SK-N-SH (cell line): ENCODE data around the gene ZMIZ2. TPM values are rescaled to one million over a fixed set of nuclear protein-coding genes. Genes with fewer than 3 reads are reported as not detected.
A peak's percentile ranks its signal among the peaks of the same experiment; 100 is the strongest.

ENCODE experiments used
- CTCF ChIA-PET: fragments of 300-600, 350-600 bp; formaldehyde crosslinking; extraction: SDS; loops from one replicate; lab custom pipeline; 2021; lab: Yijun Ruan, JAX
- POLR2A ChIA-PET: fragments of 350-600 bp; sonication (Branson Sonifier 250); formaldehyde crosslinking; extraction: SDS; loops from one replicate; lab custom pipeline; 2020; ENCODE audit warnings: antibody characterized with exemption, inconsistent platforms; lab: Yijun Ruan, JAX
- DNase-seq: peaks from one replicate; pipeline ENCODE4 v3.0.0; 2012
- H2AFZ ChIP-seq: fragments of 200-600 bp; sonication (generic); 2 replicates; pipeline ENCODE4 v1.8.1; 2016; ENCODE audit warnings: antibody characterized with exemption, mild to moderate bottlenecking, low read depth
- H3F3A ChIP-seq: fragments of 200-600 bp; sonication (generic); replicated peaks from 2 replicates; pipeline ENCODE3; 2016; ENCODE audit warnings: antibody characterized with exemption, mild to moderate bottlenecking; ENCODE audit not compliant: insufficient read depth
- H3K27ac ChIP-seq, 2 experiments: fragments of 200-500 bp in 1 of 2; fragments of 200-600 bp in 1 of 2; sonication (Bioruptor generic) in 1 of 2; sonication (generic), shearing (Covaris generic) in 1 of 2; 2 replicates each; pipeline versions ENCODE4 v1.5.1 to v1.6.1; 2014 to 2016; ENCODE audit warnings: low read depth in 2 of 2, inconsistent platforms in 1 of 2, low read length in 1 of 2, mild to moderate bottlenecking in 1 of 2, mixed read lengths in 1 of 2
- H3K27me3 ChIP-seq: fragments of 200-600 bp; sonication (generic), shearing (Covaris generic); 2 replicates; pipeline ENCODE4 v1.6.1; 2016; ENCODE audit warnings: mixed run types; ENCODE audit not compliant: insufficient read depth
- H3K36me3 ChIP-seq, 2 experiments: fragments of 200-500 bp in 1 of 2; fragments of 200-600 bp in 1 of 2; sonication (Bioruptor generic) in 1 of 2; sonication (generic) in 1 of 2; replicated peaks in 1 of 2; 2 replicates each; pipeline versions ENCODE3 to v1.5.1; 2014 to 2016; ENCODE audit warnings: low read length in 1 of 2, mild to moderate bottlenecking in 1 of 2; ENCODE audit not compliant: insufficient read depth in 2 of 2, control insufficient read depth in 1 of 2
- H3K4me1 ChIP-seq, 2 experiments: fragments of 200-500 bp in 1 of 2; fragments of 200-600 bp in 1 of 2; sonication (Bioruptor generic) in 1 of 2; sonication (generic), shearing (Covaris generic) in 1 of 2; 2 replicates each; pipeline versions ENCODE4 v1.5.1 to v1.6.1; 2014 to 2016; ENCODE audit warnings: low read depth in 1 of 2, low read length in 1 of 2, mixed run types in 1 of 2; ENCODE audit not compliant: insufficient read depth in 2 of 2, control insufficient read depth in 1 of 2
- H3K4me2 ChIP-seq: fragments of 200-600 bp; sonication (generic), shearing (Covaris generic); 2 replicates; pipeline ENCODE4 v1.6.1; 2017; ENCODE audit warnings: mixed run types
- H3K4me3 ChIP-seq, 2 experiments: fragments of 200-500 bp in 1 of 2; fragments of 200-600 bp in 1 of 2; sonication (Bioruptor generic) in 1 of 2; sonication (generic), shearing (Covaris generic) in 1 of 2; 2 replicates each; pipeline versions ENCODE4 v1.5.1 to v1.8.1; 2014 to 2016; ENCODE audit warnings: low read depth in 2 of 2, inconsistent platforms in 1 of 2, low read length in 1 of 2, mild to moderate bottlenecking in 1 of 2, mixed read lengths in 1 of 2, moderate library complexity in 1 of 2
- H3K79me2 ChIP-seq: fragments of 200-600 bp; sonication (generic); 2 replicates; pipeline ENCODE4 v1.8.1; 2017; ENCODE audit warnings: mild to moderate bottlenecking; ENCODE audit not compliant: insufficient read depth
- H3K9ac ChIP-seq: fragments of 200-600 bp; sonication (generic); 2 replicates; pipeline ENCODE4 v1.6.1; 2017; ENCODE audit warnings: mixed run types
- H3K9me2 ChIP-seq: fragments of 200-600 bp; sonication (generic); 2 replicates; pipeline ENCODE4 v1.6.1; 2017; ENCODE audit warnings: mixed run types
- H3K9me3 ChIP-seq: fragments of 200-600 bp; sonication (generic); 2 replicates; pipeline ENCODE4 v1.6.1; 2017; ENCODE audit warnings: mixed run types, mild to moderate bottlenecking, moderate library complexity
- H4K20me1 ChIP-seq: fragments of 200-600 bp; sonication (generic); 2 replicates; pipeline ENCODE4 v1.6.1; 2017; ENCODE audit warnings: mild to moderate bottlenecking, mixed run types; ENCODE audit not compliant: insufficient read depth
- CHD2 ChIP-seq: fragments of 150-350 bp; IDR thresholded peaks from 2 replicates; pipeline ENCODE4 v1.6.1; 2018; ENCODE audit warnings: low read length; ENCODE audit not compliant: partially characterized antibody
- EP300 ChIP-seq, 2 experiments: IDR thresholded peaks; 2 replicates each; pipeline versions ENCODE4 v1.4.0 to v1.6.1; 2012; ENCODE audit warnings: borderline replicate concordance in 1 of 2, low read depth in 1 of 2, low read length in 1 of 2
- FOSL2 ChIP-seq: IDR thresholded peaks from 2 replicates; pipeline ENCODE4 v1.4.0; 2012; ENCODE audit warnings: low read depth, mild to moderate bottlenecking, moderate library complexity, borderline replicate concordance
- FOXJ3 ChIP-seq: sonication (generic); formaldehyde crosslinking; IDR thresholded peaks from 2 replicates; pipeline ENCODE4 v1.5.1; 2020; ENCODE audit warnings: mild to moderate bottlenecking, missing genetic modification reagents
- FOXM1 ChIP-seq: IDR thresholded peaks from 2 replicates; pipeline ENCODE4 v1.4.0; 2012; ENCODE audit warnings: low read depth, mild to moderate bottlenecking
- GABPA ChIP-seq: IDR thresholded peaks from 2 replicates; pipeline ENCODE4 v1.4.0; 2012; ENCODE audit warnings: low read depth, mild to moderate bottlenecking
- MEF2A ChIP-seq: IDR thresholded peaks from 2 replicates; pipeline ENCODE4 v1.4.0; 2012; ENCODE audit warnings: low read depth, borderline replicate concordance
- NFIC ChIP-seq: IDR thresholded peaks from 2 replicates; pipeline ENCODE4 v1.4.0; 2012; ENCODE audit warnings: borderline replicate concordance
- POLR2AphosphoS5 ChIP-seq: IDR thresholded peaks from 2 replicates; pipeline ENCODE4 v1.6.1; 2012; ENCODE audit warnings: low read depth, low read length
- RXRA ChIP-seq: IDR thresholded peaks from 2 replicates; pipeline ENCODE4 v1.4.0; 2012; ENCODE audit warnings: low read depth, mild to moderate bottlenecking, borderline replicate concordance
- SMC3 ChIP-seq: IDR thresholded peaks from 2 replicates; pipeline ENCODE4 v1.6.1; 2012; ENCODE audit warnings: low read depth, low read length, improper control_type of control experiment
- TAF1 ChIP-seq: IDR thresholded peaks from 2 replicates; pipeline ENCODE4 v1.6.1; 2012; ENCODE audit warnings: low read depth, mild to moderate bottlenecking, low read length, moderate library complexity, borderline replicate concordance
- TEAD4 ChIP-seq: IDR thresholded peaks from 2 replicates; pipeline ENCODE4 v1.4.0; 2012; ENCODE audit warnings: mild to moderate bottlenecking, borderline replicate concordance; ENCODE audit not compliant: insufficient read depth
- YY1 ChIP-seq: IDR thresholded peaks from 2 replicates; pipeline ENCODE4 v1.4.0; 2012; ENCODE audit warnings: low read depth, mild to moderate bottlenecking
- WGBS: methylation state at CpG from one replicate; pipeline ENCODE4 v1.1.6; 2017; ENCODE audit warnings: low lambda C conversion rate; 5-methylcytosine and 5-hydroxymethylcytosine counted together
- polyA plus RNA-seq, 3 experiments: library from polyadenylated mRNA; depleted of rRNA; stranded (reverse); fragments of >200 nt; gene quantifications; 2 replicates each; pipeline ENCODE4 v1.2.3, GENCODE V29; 2012
- TF ChIP-seq, protein P1 (sequence below): fragments of 150-350 bp; IDR thresholded peaks from 2 replicates; pipeline ENCODE4 v1.6.1; 2017; ENCODE audit warnings: antibody characterized with exemption, low read length, low read depth, borderline replicate concordance
- TF ChIP-seq, protein P2 (sequence below): fragments of 200-600 bp; sonication (generic); IDR thresholded peaks from 2 replicates; pipeline ENCODE4 v1.6.1; 2017; ENCODE audit warnings: antibody characterized with exemption, mild to moderate bottlenecking, moderate library complexity
- TF ChIP-seq, protein P3 (sequence below): IDR thresholded peaks from 2 replicates; pipeline ENCODE4 v1.4.0; 2012; ENCODE audit warnings: low read depth, borderline replicate concordance
- TF ChIP-seq, protein P4 (sequence below): IDR thresholded peaks from 2 replicates; pipeline ENCODE4 v1.4.0; 2012; ENCODE audit warnings: low read depth, borderline replicate concordance

ZMIZ2 gene
- polyA plus RNA-seq, 1 of the 3 experiments (the other 2 are of a cell fraction): 18.1 TPM

DNA sequence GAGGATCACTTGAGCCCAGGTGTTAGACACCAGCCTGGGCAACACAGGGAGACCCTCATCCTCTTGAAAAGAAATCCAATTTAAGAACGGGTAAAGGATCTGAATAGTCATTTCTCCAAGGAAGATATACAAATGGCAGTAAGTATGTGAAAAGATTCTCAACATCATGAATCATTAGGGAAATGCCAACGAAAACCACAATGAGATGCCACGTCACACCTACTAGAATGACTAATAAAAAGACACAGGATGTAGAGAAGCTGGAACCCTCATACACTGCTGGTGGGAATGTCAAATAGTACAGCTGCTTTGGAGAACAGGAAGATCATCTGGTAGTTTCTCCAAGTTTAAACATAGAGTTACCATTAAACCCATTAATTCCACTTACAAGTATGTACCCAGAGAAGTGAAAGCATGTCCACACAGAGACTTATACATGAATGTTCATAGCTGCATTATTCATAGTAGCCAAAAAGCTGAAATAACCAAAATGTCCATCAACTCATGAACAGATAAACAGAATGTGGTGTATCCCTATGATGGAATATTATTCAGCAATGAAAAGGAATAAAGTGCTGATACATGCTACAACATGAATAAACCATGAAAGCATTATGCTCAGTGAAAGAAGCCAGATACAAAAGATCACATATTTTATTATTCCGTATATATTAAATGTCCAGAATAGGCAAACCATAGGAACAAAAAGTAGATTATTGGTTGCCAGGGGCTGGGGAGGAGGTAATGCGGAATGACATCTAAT lies 13.1 kb upstream of the ZMIZ2 start (continued):
- TF ChIP-seq, protein P1, sequence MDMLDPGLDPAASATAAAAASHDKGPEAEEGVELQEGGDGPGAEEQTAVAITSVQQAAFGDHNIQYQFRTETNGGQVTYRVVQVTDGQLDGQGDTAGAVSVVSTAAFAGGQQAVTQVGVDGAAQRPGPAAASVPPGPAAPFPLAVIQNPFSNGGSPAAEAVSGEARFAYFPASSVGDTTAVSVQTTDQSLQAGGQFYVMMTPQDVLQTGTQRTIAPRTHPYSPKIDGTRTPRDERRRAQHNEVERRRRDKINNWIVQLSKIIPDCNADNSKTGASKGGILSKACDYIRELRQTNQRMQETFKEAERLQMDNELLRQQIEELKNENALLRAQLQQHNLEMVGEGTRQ: no peak
- peak; percentile 100 for TF ChIP-seq FOSL2
- 0 out of 2 replicates have a peak, but pooled peaks have one; percentile 49 for TF ChIP-seq MEF2A
- TF ChIP-seq, protein P2, sequence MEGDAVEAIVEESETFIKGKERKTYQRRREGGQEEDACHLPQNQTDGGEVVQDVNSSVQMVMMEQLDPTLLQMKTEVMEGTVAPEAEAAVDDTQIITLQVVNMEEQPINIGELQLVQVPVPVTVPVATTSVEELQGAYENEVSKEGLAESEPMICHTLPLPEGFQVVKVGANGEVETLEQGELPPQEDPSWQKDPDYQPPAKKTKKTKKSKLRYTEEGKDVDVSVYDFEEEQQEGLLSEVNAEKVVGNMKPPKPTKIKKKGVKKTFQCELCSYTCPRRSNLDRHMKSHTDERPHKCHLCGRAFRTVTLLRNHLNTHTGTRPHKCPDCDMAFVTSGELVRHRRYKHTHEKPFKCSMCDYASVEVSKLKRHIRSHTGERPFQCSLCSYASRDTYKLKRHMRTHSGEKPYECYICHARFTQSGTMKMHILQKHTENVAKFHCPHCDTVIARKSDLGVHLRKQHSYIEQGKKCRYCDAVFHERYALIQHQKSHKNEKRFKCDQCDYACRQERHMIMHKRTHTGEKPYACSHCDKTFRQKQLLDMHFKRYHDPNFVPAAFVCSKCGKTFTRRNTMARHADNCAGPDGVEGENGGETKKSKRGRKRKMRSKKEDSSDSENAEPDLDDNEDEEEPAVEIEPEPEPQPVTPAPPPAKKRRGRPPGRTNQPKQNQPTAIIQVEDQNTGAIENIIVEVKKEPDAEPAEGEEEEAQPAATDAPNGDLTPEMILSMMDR: peak; percentile 32
- TF ChIP-seq YY1: peak; percentile 51; the same call in 1 of the 2 replicates
- peak; percentile 76; the same call in 1 of the 2 replicates for TF ChIP-seq POLR2AphosphoS5
- 0 out of 2 replicates have a peak, but pooled peaks have one; percentile 32 for TF ChIP-seq TAF1
- TF ChIP-seq GABPA: no peak
- TF ChIP-seq TEAD4: peak; percentile 96
- TF ChIP-seq NFIC: peak; percentile 79

DNA sequence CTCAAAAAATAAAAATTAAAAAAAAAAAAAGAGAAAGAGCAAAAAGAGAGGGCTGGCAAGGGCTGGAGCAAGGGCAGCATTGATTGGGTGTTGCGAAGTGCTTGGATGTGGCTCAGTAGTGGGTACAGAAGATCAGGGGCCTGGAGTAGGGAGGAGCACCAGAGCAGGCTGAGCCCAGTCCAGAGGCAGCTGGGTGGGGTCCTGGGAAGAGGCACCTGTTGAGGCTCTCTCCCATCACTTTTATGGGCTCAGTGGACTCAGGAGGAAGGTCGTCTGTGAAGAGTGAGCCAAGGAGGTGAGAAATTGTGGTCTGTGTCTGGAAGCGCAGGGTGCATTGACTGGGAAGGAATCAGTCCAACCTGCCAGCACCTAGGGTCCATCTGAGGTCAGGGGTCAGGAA lies 11.8 kb upstream of the ZMIZ2 start:
- Histone ChIP-seq H3K36me3 (no peaks in the 10 kb centered on the region), H2AFZ (no peak overlapping the region), H3K4me3 (no peak overlapping the region), H3K27me3 (no peaks in the 10 kb centered on the region), H3K4me2 (no peak overlapping the region), H3K79me2 (no peaks in the 10 kb centered on the region), H3K9me3 (no peaks in the 10 kb centered on the region), H3K9me2 (no peaks in the 10 kb centered on the region), H3K27ac (no peak overlapping the region), H4K20me1 (no peaks in the 10 kb centered on the region), H3K9ac (no peak overlapping the region), H3F3A (peaks cover 28% of the 10 kb centered on the region), H3K4me1 (peaks cover 0 to 15% of the 10 kb centered on the region in 2 experiments; a peak in 3 of 4 replicates)
- 92% methylated on average over 3 of the region's 3 CpGs for WGBS
- ChIA-PET CTCF (no interaction called here), POLR2A (no interaction called here)
- TF ChIP-seq, protein P3, sequence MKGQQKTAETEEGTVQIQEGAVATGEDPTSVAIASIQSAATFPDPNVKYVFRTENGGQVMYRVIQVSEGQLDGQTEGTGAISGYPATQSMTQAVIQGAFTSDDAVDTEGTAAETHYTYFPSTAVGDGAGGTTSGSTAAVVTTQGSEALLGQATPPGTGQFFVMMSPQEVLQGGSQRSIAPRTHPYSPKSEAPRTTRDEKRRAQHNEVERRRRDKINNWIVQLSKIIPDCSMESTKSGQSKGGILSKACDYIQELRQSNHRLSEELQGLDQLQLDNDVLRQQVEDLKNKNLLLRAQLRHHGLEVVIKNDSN: no peak
- TF ChIP-seq, protein P2: no peak
- no peak for TF ChIP-seq FOSL2
- TF ChIP-seq CHD2: no peak
- TF ChIP-seq FOXJ3 (CRISPR knock-in tag): no peak
- no peak for TF ChIP-seq SMC3
- no peak for TF ChIP-seq EP300 (IDR thresholded peaks at IDR 0.05; ENCODE audit: borderline replicate concordance in 1 of 2, low read depth in 1 of 2, low read length in 1 of 2)
- TF ChIP-seq FOXM1: no peak
- no peak for TF ChIP-seq RXRA
- TF ChIP-seq, protein P4, sequence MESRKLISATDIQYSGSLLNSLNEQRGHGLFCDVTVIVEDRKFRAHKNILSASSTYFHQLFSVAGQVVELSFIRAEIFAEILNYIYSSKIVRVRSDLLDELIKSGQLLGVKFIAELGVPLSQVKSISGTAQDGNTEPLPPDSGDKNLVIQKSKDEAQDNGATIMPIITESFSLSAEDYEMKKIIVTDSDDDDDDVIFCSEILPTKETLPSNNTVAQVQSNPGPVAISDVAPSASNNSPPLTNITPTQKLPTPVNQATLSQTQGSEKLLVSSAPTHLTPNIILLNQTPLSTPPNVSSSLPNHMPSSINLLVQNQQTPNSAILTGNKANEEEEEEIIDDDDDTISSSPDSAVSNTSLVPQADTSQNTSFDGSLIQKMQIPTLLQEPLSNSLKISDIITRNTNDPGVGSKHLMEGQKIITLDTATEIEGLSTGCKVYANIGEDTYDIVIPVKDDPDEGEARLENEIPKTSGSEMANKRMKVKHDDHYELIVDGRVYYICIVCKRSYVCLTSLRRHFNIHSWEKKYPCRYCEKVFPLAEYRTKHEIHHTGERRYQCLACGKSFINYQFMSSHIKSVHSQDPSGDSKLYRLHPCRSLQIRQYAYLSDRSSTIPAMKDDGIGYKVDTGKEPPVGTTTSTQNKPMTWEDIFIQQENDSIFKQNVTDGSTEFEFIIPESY: no peak
- TF ChIP-seq, protein P1: no peak
- DNase-seq: no peak
